K562 (cell line): Measurements from ENCODE around the gene MEGF11. TPM values are rescaled to one million over a fixed set of nuclear protein-coding genes. Genes with fewer than 3 reads are reported as not detected.

ENCODE experiments used
- ATAC-seq: fragments of 200-7000 bp; cut with Tn5 transposase; 3 replicates; pipeline ENCODE4 v1.9.1; 2020; ENCODE audit warnings: moderate library complexity
- BruUV-seq: library from RNA; stranded (reverse); fragments of 400-500 nt; replicated peaks from 2 replicates; lab custom pipeline; 2021; lab: Mats Ljungman, UMichigan
- CTCF ChIA-PET: fragments of 300-600 bp; formaldehyde crosslinking; extraction: SDS; loops from one replicate; lab custom pipeline; 2021; ENCODE audit warnings: low intra/inter-chr PET ratio; lab: Yijun Ruan, JAX
- POLR2A ChIA-PET: fragments of 300-600, 350-650 bp; sonication (Branson Sonifier 250); formaldehyde crosslinking; extraction: SDS; loops from one replicate; lab custom pipeline; 2021; ENCODE audit warnings: antibody characterized with exemption, inconsistent platforms; lab: Yijun Ruan, JAX
- DNase-seq, 4 experiments: peaks; one replicate each; pipeline versions ENCODE4 v3.0.0 to v3.0.0-alpha.2; 2011 to 2018; ENCODE audit warnings: low spot score in 3 of 4, mixed read lengths in 3 of 4; ENCODE audit errors: extremely low read depth in 1 of 4
- FAIRE-seq: peaks from 2 replicates; lab custom pipeline; 2011; peaks lifted over from hg19 to GRCh38; lab: Jason Lieb, UNC
- H2AFZ ChIP-seq: 2 replicates; pipeline ENCODE4 v1.6.0; 2011; ENCODE audit warnings: low read depth, low read length, control low read depth, inconsistent platforms
- H3K27ac ChIP-seq: fragments of 200-600 bp; 3 replicates; pipeline ENCODE4 v1.8.0; 2011; ENCODE audit warnings: low read depth, mild to moderate bottlenecking, control low read depth, inconsistent platforms, low read length, moderate library complexity, mixed read lengths; ENCODE audit errors: extremely low read depth
- H3K27me3 ChIP-seq, 2 experiments: fragments of 300-600 bp in 1 of 2; 2 replicates in 1 of 2; 3 replicates in 1 of 2; pipeline versions ENCODE4 v1.6.0 to v1.8.0; 2011; ENCODE audit warnings: inconsistent platforms in 2 of 2, low read length in 2 of 2, mild to moderate bottlenecking in 1 of 2, mixed read lengths in 1 of 2, moderate library complexity in 1 of 2; ENCODE audit not compliant: control insufficient read depth in 2 of 2, insufficient read depth in 2 of 2
- H3K36me3 ChIP-seq: fragments of 300-600 bp; 3 replicates; pipeline ENCODE4 v1.8.0; 2011; ENCODE audit warnings: mild to moderate bottlenecking, low read length, inconsistent platforms; ENCODE audit not compliant: control insufficient read depth, insufficient read depth
- H3K4me1 ChIP-seq, 2 experiments: fragments of 200-600 bp in 1 of 2; replicated peaks in 1 of 2; 2 replicates in 1 of 2; 3 replicates in 1 of 2; pipeline versions ENCODE4 v1.5.1 to v1.8.0; 2011; ENCODE audit warnings: inconsistent platforms in 2 of 2, low read length in 2 of 2, mild to moderate bottlenecking in 1 of 2, mixed read lengths in 1 of 2, moderate library complexity in 1 of 2; ENCODE audit not compliant: control insufficient read depth in 2 of 2, insufficient read depth in 2 of 2
- H3K4me2 ChIP-seq: 2 replicates; pipeline ENCODE4 v1.6.1; 2011; ENCODE audit warnings: low read length, control low read depth, inconsistent platforms, mixed read lengths; ENCODE audit not compliant: insufficient read depth
- H3K4me3 ChIP-seq: fragments of 200-600 bp; sonication (generic), shearing (Covaris generic); 2 replicates; pipeline ENCODE4 v1.5.1; 2016; ENCODE audit warnings: control low read depth, inconsistent platforms
- H3K79me2 ChIP-seq: fragments of 200-600 bp; 3 replicates; pipeline ENCODE4 v1.8.0; 2011; ENCODE audit warnings: low read length, inconsistent platforms; ENCODE audit not compliant: control insufficient read depth, insufficient read depth
- H3K9ac ChIP-seq, 2 experiments: 2 replicates each; pipeline versions ENCODE4 v1.6.0 to v1.6.1; 2011; ENCODE audit warnings: low read depth in 2 of 2, low read length in 2 of 2, control low read depth in 1 of 2, inconsistent platforms in 1 of 2, mild to moderate bottlenecking in 1 of 2, mixed read lengths in 1 of 2; ENCODE audit not compliant: insufficient read depth in 1 of 2
- H3K9me1 ChIP-seq: one replicate; pipeline ENCODE4 v1.6.0; 2011; ENCODE audit warnings: inconsistent platforms, mild to moderate bottlenecking, low read length, moderate library complexity; ENCODE audit not compliant: control insufficient read depth, insufficient read depth
- H3K9me3 ChIP-seq: replicated peaks from 2 replicates; pipeline ENCODE4 v1.5.1; 2011; ENCODE audit warnings: low read depth, low read length, inconsistent platforms; ENCODE audit not compliant: control insufficient read depth, insufficient read depth
- H4K20me1 ChIP-seq: replicated peaks from 2 replicates; pipeline ENCODE4 v1.6.1; 2011; ENCODE audit warnings: low read length, inconsistent platforms, mixed read lengths; ENCODE audit not compliant: control insufficient read depth, insufficient read depth
- KAT2B ChIP-seq: IDR thresholded peaks from one replicate; pipeline ENCODE4 v1.6.1; 2012; ENCODE audit warnings: low read depth, mild to moderate bottlenecking, control low read depth, inconsistent platforms, low read length, moderate library complexity
- KLF13 ChIP-seq: fragments of 450-650 bp; IDR thresholded peaks from 2 replicates; pipeline ENCODE4 v1.6.1; 2016; ENCODE audit warnings: missing genetic modification characterization, low read depth, mild to moderate bottlenecking, missing compliant biosample characterization, moderate library complexity, borderline replicate concordance
- MAZ ChIP-seq, 2 experiments: fragments of 450-650 bp in 1 of 2; sonication (generic) in 1 of 2; formaldehyde crosslinking; IDR thresholded peaks in 1 of 2; conservative IDR thresholded peaks in 1 of 2; 2 replicates each; pipeline versions ENCODE4 v1.4.0 to v1.5.0; 2020; ENCODE audit warnings: mild to moderate bottlenecking in 1 of 2, missing genetic modification reagents in 1 of 2
- MTA1 ChIP-seq: fragments of 450-650 bp; IDR thresholded peaks from 2 replicates; pipeline ENCODE4 v1.6.1; 2017; ENCODE audit warnings: borderline replicate concordance
- MTA3 ChIP-seq: fragments of 450-650 bp; formaldehyde crosslinking; IDR thresholded peaks from 2 replicates; pipeline ENCODE4 v1.6.1; 2017; ENCODE audit warnings: mild to moderate bottlenecking, borderline replicate concordance
- NR2C2 ChIP-seq, 2 experiments: fragments of 200-800 bp in 1 of 2; sonication (Bioruptor generic) in 1 of 2; sonication (generic) in 1 of 2; formaldehyde crosslinking in 1 of 2; IDR thresholded peaks; 2 replicates each; pipeline versions ENCODE4 v1.6.1 to v1.8.0; 2016 to 2022; ENCODE audit warnings: mild to moderate bottlenecking in 1 of 2, missing compliant biosample characterization in 1 of 2, missing genetic modification characterization in 1 of 2, missing genetic modification reagents in 1 of 2
- RBM15 ChIP-seq: fragments of 200-400 bp; formaldehyde crosslinking; IDR thresholded peaks from 2 replicates; pipeline ENCODE4 v1.6.1; 2018; ENCODE audit warnings: mild to moderate bottlenecking, low read length, moderate library complexity; ENCODE audit not compliant: insufficient read depth
- RNF2 ChIP-seq: sonication (generic); IDR thresholded peaks from 2 replicates; pipeline ENCODE4 v1.6.1; 2016
- TCF7 ChIP-seq: sonication (generic); IDR thresholded peaks from 2 replicates; pipeline ENCODE4 v1.6.1; 2016; ENCODE audit warnings: antibody characterized with exemption, borderline replicate concordance
- in situ Hi-C: fragments of 300-500 bp; cut with MboI; formaldehyde crosslinking; loops from 4 replicates; pipeline ENCODE4 v1.15.0; 2018; ENCODE audit warnings: inconsistent platforms, mixed read lengths
- intact Hi-C: fragments of 100-400 bp; cut with micrococcal nuclease; formaldehyde crosslinking; loops from 2 replicates; pipeline ENCODE4 v1.14.2; 2022
- polyA plus RNA-seq, 8 experiments: library from polyadenylated mRNA; depleted of rRNA in 4 of 8; stranded (reverse) in 5 of 8; unstranded in 3 of 8; fragments of >200 nt; fragmentation: Nextera tagmentation in 2 of 8; fragmentation: Illumina TruSeq in 1 of 8; extraction: Ambion mirVana in 2 of 8; extraction: Trizol in 1 of 8; gene quantifications; 2 replicates each; pipeline versions ENCODE4 v1.2.1 to v1.2.3, GENCODE V29; 2011 to 2014; ENCODE audit warnings: inconsistent platforms in 1 of 8, missing spikeins in 1 of 8
- total RNA-seq, 7 experiments: library from RNA; depleted of rRNA in 6 of 7; stranded (reverse); fragments of >200 nt in 6 of 7; fragmentation: Illumina TruSeq in 2 of 7; extraction: Trizol in 2 of 7; gene quantifications; 2 replicates each; pipeline versions ENCODE4 v1.2.1 to v1.2.3, GENCODE V29; 2011 to 2021; ENCODE audit warnings: low replicate concordance in 1 of 7
- TF ChIP-seq, protein P1 (sequence below): fragments of 450-650 bp; formaldehyde crosslinking; IDR thresholded peaks from 2 replicates; pipeline ENCODE4 v1.4.0; 2020; ENCODE audit warnings: mild to moderate bottlenecking, mixed read lengths
- TF ChIP-seq, protein P2 (sequence below): sonication (generic); formaldehyde crosslinking; IDR thresholded peaks from 2 replicates; pipeline ENCODE4 v1.8.0; 2022; ENCODE audit warnings: missing genetic modification reagents, mild to moderate bottlenecking, borderline replicate concordance
- TF ChIP-seq, protein P3 (sequence below): sonication (generic); formaldehyde crosslinking; IDR thresholded peaks from 2 replicates; pipeline ENCODE4 v1.8.0; 2023; ENCODE audit warnings: mild to moderate bottlenecking, missing genetic modification reagents
- TF ChIP-seq, protein P4 (sequence below): fragments of 150-350 bp; conservative IDR thresholded peaks from 2 replicates; pipeline ENCODE4 v1.6.1; 2014; ENCODE audit warnings: low read length

MEGF11 gene
- total and polyA plus RNA-seq, 9 of the 15 experiments (the other 6 are each of a cell fraction or from before 2014, with no cell fraction given): 0.06 to 0.23 (median 0.20) TPM; not detected in 6

DNA sequence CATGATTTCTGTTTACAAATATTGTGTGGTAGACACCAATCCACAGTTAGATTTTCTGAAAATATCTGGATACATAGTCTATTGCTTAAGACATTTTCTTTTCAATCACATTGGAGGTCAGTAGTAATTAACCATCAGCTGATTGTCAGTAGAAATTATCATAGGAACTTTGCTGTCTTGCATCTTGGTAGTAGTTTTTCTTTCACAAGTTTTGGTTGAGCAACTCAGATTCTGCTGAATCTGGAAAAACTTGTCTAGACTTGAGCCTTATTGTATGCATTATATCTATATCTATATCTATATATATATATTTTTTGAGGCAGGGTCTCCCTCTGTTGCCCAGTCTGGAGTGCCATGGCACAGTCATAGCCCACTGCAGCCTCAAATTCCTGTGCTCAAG lies 380.3 kb downstream of the MEGF11 start:
- in situ Hi-C loops: loop anchor here (25.0 kb wide), 1 partner anchor 236 kb away; no protein-coding TSS in a partner anchor
- H3K9ac ChIP-seq: no peak overlapping the region
- BruUV-seq: no TSS peak
- no peak overlapping the region for H2AFZ ChIP-seq
- no peaks in the 10 kb centered on the region for H3K27me3 ChIP-seq
- H3K4me2 ChIP-seq: no peak overlapping the region
- ATAC-seq: no peak
- peaks cover 45% of the 10 kb centered on the region for H3K36me3 ChIP-seq
- H3K4me1 ChIP-seq: peaks cover 8 to 11% of the 10 kb centered on the region in 2 experiments; a peak in 4 of 5 replicates
- no peaks in the 10 kb centered on the region for H3K9me3 ChIP-seq
- ChIA-PET POLR2A (interaction anchor here (0.6 to 1.1 kb wide), 2 partner anchors 11 to 26 kb away, joined by 3 to 4 read pairs; no protein-coding TSS in a partner anchor), CTCF (no interaction called here)
- intact Hi-C loops: no loop called here
- no peak overlapping the region for H3K27ac ChIP-seq
- H3K9me1 ChIP-seq: no peaks in the 10 kb centered on the region
- FAIRE-seq: no peak
- peaks cover 85% of the 10 kb centered on the region for H3K79me2 ChIP-seq
- peaks cover 3% of the 10 kb centered on the region; the same call in 1 of the 2 replicates for H4K20me1 ChIP-seq
- no peak for DNase-seq
- H3K4me3 ChIP-seq: no peak overlapping the region
- TF ChIP-seq, protein P1, sequence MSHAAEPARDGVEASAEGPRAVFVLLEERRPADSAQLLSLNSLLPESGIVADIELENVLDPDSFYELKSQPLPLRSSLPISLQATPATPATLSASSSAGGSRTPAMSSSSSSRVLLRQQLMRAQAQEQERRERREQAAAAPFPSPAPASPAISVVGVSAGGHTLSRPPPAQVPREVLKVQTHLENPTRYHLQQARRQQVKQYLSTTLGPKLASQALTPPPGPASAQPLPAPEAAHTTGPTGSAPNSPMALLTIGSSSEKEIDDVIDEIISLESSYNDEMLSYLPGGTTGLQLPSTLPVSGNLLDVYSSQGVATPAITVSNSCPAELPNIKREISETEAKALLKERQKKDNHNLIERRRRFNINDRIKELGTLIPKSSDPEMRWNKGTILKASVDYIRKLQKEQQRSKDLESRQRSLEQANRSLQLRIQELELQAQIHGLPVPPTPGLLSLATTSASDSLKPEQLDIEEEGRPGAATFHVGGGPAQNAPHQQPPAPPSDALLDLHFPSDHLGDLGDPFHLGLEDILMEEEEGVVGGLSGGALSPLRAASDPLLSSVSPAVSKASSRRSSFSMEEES (CRISPR knock-in tag): no peak
- TF ChIP-seq NR2C2 (CRISPR knock-in tag; IDR thresholded peaks at IDR 0.05) (no peak), NR2C2 (tag; IDR thresholded peaks at IDR 0.05) (no peak), MAZ (CRISPR knock-in tag; conservative IDR thresholded peaks at IDR 0.05 in 1 of 2, IDR thresholded peaks at IDR 0.05 in 1 of 2) (no peak), KLF13 (no peak), MTA1 (no peak), RNF2 (no peak), TCF7 (no peak), KAT2B (no peak), MTA3 (no peak), RBM15 (no peak)
- TF ChIP-seq, protein P2, sequence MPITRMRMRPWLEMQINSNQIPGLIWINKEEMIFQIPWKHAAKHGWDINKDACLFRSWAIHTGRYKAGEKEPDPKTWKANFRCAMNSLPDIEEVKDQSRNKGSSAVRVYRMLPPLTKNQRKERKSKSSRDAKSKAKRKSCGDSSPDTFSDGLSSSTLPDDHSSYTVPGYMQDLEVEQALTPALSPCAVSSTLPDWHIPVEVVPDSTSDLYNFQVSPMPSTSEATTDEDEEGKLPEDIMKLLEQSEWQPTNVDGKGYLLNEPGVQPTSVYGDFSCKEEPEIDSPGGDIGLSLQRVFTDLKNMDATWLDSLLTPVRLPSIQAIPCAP (CRISPR knock-in tag): no peak
- TF ChIP-seq, protein P3, sequence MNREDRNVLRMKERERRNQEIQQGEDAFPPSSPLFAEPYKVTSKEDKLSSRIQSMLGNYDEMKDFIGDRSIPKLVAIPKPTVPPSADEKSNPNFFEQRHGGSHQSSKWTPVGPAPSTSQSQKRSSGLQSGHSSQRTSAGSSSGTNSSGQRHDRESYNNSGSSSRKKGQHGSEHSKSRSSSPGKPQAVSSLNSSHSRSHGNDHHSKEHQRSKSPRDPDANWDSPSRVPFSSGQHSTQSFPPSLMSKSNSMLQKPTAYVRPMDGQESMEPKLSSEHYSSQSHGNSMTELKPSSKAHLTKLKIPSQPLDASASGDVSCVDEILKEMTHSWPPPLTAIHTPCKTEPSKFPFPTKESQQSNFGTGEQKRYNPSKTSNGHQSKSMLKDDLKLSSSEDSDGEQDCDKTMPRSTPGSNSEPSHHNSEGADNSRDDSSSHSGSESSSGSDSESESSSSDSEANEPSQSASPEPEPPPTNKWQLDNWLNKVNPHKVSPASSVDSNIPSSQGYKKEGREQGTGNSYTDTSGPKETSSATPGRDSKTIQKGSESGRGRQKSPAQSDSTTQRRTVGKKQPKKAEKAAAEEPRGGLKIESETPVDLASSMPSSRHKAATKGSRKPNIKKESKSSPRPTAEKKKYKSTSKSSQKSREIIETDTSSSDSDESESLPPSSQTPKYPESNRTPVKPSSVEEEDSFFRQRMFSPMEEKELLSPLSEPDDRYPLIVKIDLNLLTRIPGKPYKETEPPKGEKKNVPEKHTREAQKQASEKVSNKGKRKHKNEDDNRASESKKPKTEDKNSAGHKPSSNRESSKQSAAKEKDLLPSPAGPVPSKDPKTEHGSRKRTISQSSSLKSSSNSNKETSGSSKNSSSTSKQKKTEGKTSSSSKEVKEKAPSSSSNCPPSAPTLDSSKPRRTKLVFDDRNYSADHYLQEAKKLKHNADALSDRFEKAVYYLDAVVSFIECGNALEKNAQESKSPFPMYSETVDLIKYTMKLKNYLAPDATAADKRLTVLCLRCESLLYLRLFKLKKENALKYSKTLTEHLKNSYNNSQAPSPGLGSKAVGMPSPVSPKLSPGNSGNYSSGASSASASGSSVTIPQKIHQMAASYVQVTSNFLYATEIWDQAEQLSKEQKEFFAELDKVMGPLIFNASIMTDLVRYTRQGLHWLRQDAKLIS (CRISPR knock-in tag): no peak
- TF ChIP-seq, protein P4, sequence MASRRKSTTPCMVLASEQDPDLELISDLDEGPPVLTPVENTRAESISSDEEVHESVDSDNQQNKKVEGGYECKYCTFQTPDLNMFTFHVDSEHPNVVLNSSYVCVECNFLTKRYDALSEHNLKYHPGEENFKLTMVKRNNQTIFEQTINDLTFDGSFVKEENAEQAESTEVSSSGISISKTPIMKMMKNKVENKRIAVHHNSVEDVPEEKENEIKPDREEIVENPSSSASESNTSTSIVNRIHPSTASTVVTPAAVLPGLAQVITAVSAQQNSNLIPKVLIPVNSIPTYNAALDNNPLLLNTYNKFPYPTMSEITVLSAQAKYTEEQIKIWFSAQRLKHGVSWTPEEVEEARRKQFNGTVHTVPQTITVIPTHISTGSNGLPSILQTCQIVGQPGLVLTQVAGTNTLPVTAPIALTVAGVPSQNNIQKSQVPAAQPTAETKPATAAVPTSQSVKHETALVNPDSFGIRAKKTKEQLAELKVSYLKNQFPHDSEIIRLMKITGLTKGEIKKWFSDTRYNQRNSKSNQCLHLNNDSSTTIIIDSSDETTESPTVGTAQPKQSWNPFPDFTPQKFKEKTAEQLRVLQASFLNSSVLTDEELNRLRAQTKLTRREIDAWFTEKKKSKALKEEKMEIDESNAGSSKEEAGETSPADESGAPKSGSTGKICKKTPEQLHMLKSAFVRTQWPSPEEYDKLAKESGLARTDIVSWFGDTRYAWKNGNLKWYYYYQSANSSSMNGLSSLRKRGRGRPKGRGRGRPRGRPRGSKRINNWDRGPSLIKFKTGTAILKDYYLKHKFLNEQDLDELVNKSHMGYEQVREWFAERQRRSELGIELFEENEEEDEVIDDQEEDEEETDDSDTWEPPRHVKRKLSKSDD: no peak
